HepG2 (cell line): Measurements from ENCODE around the gene HLCS. TPM values are rescaled to one million over a fixed set of nuclear protein-coding genes. Genes with fewer than 3 reads are reported as not detected.

Experiments
- ATAC-seq: fragments of 200-7000 bp; cut with Tn5 transposase; 3 replicates; pipeline ENCODE4 v1.9.1; 2020; ENCODE audit warnings: mild to moderate bottlenecking, moderate library complexity
- BruUV-seq: library from RNA; stranded (reverse); fragments of 400-500 nt; replicated peaks from 2 replicates; lab custom pipeline; 2021; lab: Mats Ljungman, UMichigan
- CTCF ChIA-PET: fragments of 300-600 bp; formaldehyde crosslinking; extraction: SDS; loops from one replicate; lab custom pipeline; 2021; ENCODE audit warnings: low total read pairs, inconsistent platforms, low intra/inter-chr PET ratio; lab: Yijun Ruan, JAX
- POLR2A ChIA-PET: fragments of 350-600 bp; sonication (Branson Sonifier 250); formaldehyde crosslinking; loops from one replicate; lab custom pipeline; 2020; ENCODE audit warnings: antibody characterized with exemption, inconsistent platforms; lab: Yijun Ruan, JAX
- DNase-seq: peaks from one replicate; pipeline ENCODE4 v3.0.0-alpha.2; 2015; ENCODE audit warnings: low spot score
- FAIRE-seq: peaks from 3 replicates; lab custom pipeline; 2011; peaks lifted over from hg19 to GRCh38; lab: Jason Lieb, UNC
- H2AFZ ChIP-seq: one replicate; pipeline ENCODE4 v1.6.1; 2011; ENCODE audit warnings: low read length, inconsistent platforms
- H3K27ac ChIP-seq: fragments of 300-600 bp; 3 replicates; pipeline ENCODE4 v1.8.0; 2011; ENCODE audit warnings: mixed run types, mild to moderate bottlenecking, mixed read lengths, low read length, inconsistent platforms; ENCODE audit not compliant: insufficient read depth; ENCODE audit errors: extremely low read length
- H3K27me3 ChIP-seq, 2 experiments: fragments of 200-600 bp in 1 of 2; 2 replicates in 1 of 2; 3 replicates in 1 of 2; pipeline versions ENCODE4 v1.6.0 to v1.8.0; 2011; ENCODE audit warnings: low read length in 2 of 2, mild to moderate bottlenecking in 2 of 2, moderate library complexity in 2 of 2, inconsistent platforms in 1 of 2; ENCODE audit not compliant: insufficient read depth in 2 of 2, control insufficient read depth in 1 of 2
- H3K36me3 ChIP-seq, 2 experiments: fragments of 200-600 bp in 1 of 2; replicated peaks in 1 of 2; 2 replicates in 1 of 2; 3 replicates in 1 of 2; pipeline versions ENCODE4 v1.5.1 to v1.8.0; 2011; ENCODE audit warnings: low read length in 2 of 2, inconsistent platforms in 1 of 2; ENCODE audit not compliant: insufficient read depth in 2 of 2, control insufficient read depth in 1 of 2
- H3K4me1 ChIP-seq: 2 replicates; pipeline ENCODE4 v1.5.1; 2012; ENCODE audit warnings: low read length, inconsistent platforms; ENCODE audit not compliant: insufficient read depth
- H3K4me2 ChIP-seq: 2 replicates; pipeline ENCODE4 v1.6.0; 2011; ENCODE audit warnings: low read depth, low read length, inconsistent platforms
- H3K4me3 ChIP-seq, 3 experiments: fragments of 200-600 bp in 1 of 3; sonication (generic), shearing (Covaris generic) in 1 of 3; replicated peaks in 1 of 3; 2 replicates each; pipeline ENCODE4 v1.5.1; 2011 to 2016; ENCODE audit warnings: low read length in 3 of 3, inconsistent platforms in 2 of 3, low read depth in 2 of 3, mild to moderate bottlenecking in 2 of 3, control low read depth in 1 of 3, mixed read lengths in 1 of 3; ENCODE audit not compliant: insufficient read depth in 1 of 3
- H3K79me2 ChIP-seq: one replicate; pipeline ENCODE4 v1.6.1; 2011; ENCODE audit warnings: low read length, inconsistent platforms; ENCODE audit not compliant: insufficient read depth
- H3K9ac ChIP-seq: 2 replicates; pipeline ENCODE4 v1.6.0; 2011; ENCODE audit warnings: mild to moderate bottlenecking, low read depth, low read length, inconsistent platforms; ENCODE audit not compliant: insufficient read depth
- H3K9me3 ChIP-seq: 2 replicates; pipeline ENCODE4 v1.5.1; 2012; ENCODE audit warnings: mild to moderate bottlenecking, low read length
- H4K20me1 ChIP-seq: 2 replicates; pipeline ENCODE4 v1.6.0; 2011; ENCODE audit warnings: inconsistent platforms, mild to moderate bottlenecking, low read length, moderate library complexity; ENCODE audit not compliant: insufficient read depth
- CEBPG ChIP-seq: IDR thresholded peaks from 2 replicates; pipeline ENCODE4 v1.6.1; 2016
- GFI1 ChIP-seq: sonication (generic); formaldehyde crosslinking; IDR thresholded peaks from 2 replicates; pipeline ENCODE4 v1.5.0; 2020; ENCODE audit warnings: missing genetic modification reagents, mild to moderate bottlenecking, borderline replicate concordance
- GTF2F1 ChIP-seq: fragments of 150-350 bp; IDR thresholded peaks from 2 replicates; pipeline ENCODE4 v1.6.1; 2014; ENCODE audit warnings: low read length
- HMG20A ChIP-seq: IDR thresholded peaks from 2 replicates; pipeline ENCODE4 v1.6.1; 2016; ENCODE audit warnings: borderline replicate concordance
- JUN ChIP-seq: sonication (generic); formaldehyde crosslinking; IDR thresholded peaks from 2 replicates; pipeline ENCODE4 v1.4.0; 2020; ENCODE audit warnings: mild to moderate bottlenecking, missing genetic modification reagents
- KMT2A ChIP-seq: sonication (generic); formaldehyde crosslinking; IDR thresholded peaks from 2 replicates; pipeline ENCODE4 v1.4.0; 2020; ENCODE audit warnings: missing genetic modification reagents
- MTF1 ChIP-seq: sonication (generic); formaldehyde crosslinking; IDR thresholded peaks from 2 replicates; pipeline ENCODE4 v1.5.0; 2020; ENCODE audit warnings: missing genetic modification reagents
- PITX1 ChIP-seq: sonication (generic); formaldehyde crosslinking; IDR thresholded peaks from 2 replicates; pipeline ENCODE4 v1.5.1; 2020; ENCODE audit warnings: mild to moderate bottlenecking, missing genetic modification reagents
- PREB ChIP-seq: sonication (generic); formaldehyde crosslinking; IDR thresholded peaks from 2 replicates; pipeline ENCODE4 v1.4.0; 2020; ENCODE audit warnings: missing genetic modification reagents
- TP53 ChIP-seq: sonication (generic); formaldehyde crosslinking; conservative IDR thresholded peaks from 2 replicates; pipeline ENCODE4 v1.4.0; 2020; ENCODE audit warnings: missing genetic modification reagents
- ZFAT ChIP-seq: sonication (generic); formaldehyde crosslinking; conservative IDR thresholded peaks from 2 replicates; pipeline ENCODE4 v1.8.1; 2023; ENCODE audit warnings: missing genetic modification reagents, inconsistent platforms
- ZIK1 ChIP-seq: sonication (generic); formaldehyde crosslinking; IDR thresholded peaks from 2 replicates; pipeline ENCODE4 v1.5.0; 2020; ENCODE audit warnings: mild to moderate bottlenecking, low read depth, missing genetic modification reagents, borderline replicate concordance
- ZKSCAN8 ChIP-seq: IDR thresholded peaks from 2 replicates; pipeline ENCODE4 v1.6.1; 2016; ENCODE audit warnings: borderline replicate concordance, missing genetic modification reagents, missing compliant biosample characterization
- ZNF12 ChIP-seq: sonication (generic); formaldehyde crosslinking; IDR thresholded peaks from 2 replicates; pipeline ENCODE4 v1.5.0; 2020; ENCODE audit warnings: missing genetic modification reagents
- ZNF558 ChIP-seq: sonication (generic); formaldehyde crosslinking; IDR thresholded peaks from 2 replicates; pipeline ENCODE4 v1.9.0; 2022; ENCODE audit warnings: mild to moderate bottlenecking, missing genetic modification reagents, borderline replicate concordance
- ZNF720 ChIP-seq: sonication (generic); formaldehyde crosslinking; IDR thresholded peaks from 2 replicates; pipeline ENCODE4 v1.4.0; 2020; ENCODE audit warnings: missing genetic modification reagents
- ZNF83 ChIP-seq: sonication (generic); formaldehyde crosslinking; IDR thresholded peaks from 2 replicates; pipeline ENCODE4 v1.4.0; 2020; ENCODE audit warnings: missing genetic modification reagents, mild to moderate bottlenecking, borderline replicate concordance
- WGBS: methylation state at CpG from one replicate; pipeline ENCODE4 v1.1.6; 2017; ENCODE audit warnings: low lambda C conversion rate; 5-methylcytosine and 5-hydroxymethylcytosine counted together
- in situ Hi-C: cut with HindIII; loops from 2 replicates; pipeline ENCODE4 v1.10.0; 2017; ENCODE audit warnings: low pct_unique_long_range_greater_than_20kb; ENCODE audit not compliant: extremely low pct_ligation_motif_present
- intact Hi-C: fragments of 100-400 bp; cut with micrococcal nuclease; formaldehyde crosslinking; loops from one replicate; pipeline ENCODE4 v1.10.0; 2022; ENCODE audit not compliant: unreplicated experiment
- polyA plus RNA-seq, 8 experiments: library from polyadenylated mRNA; depleted of rRNA in 3 of 8; stranded (reverse) in 7 of 8; unstranded in 1 of 8; fragments of >200 nt; fragmentation: Illumina TruSeq in 4 of 8; extraction: Trizol in 4 of 8; gene quantifications; 2 replicates each; pipeline versions ENCODE4 v1.2.1 to v1.2.3, GENCODE V29; 2011 to 2016; ENCODE audit warnings: low read depth in 4 of 8, missing spikeins in 1 of 8, mixed read lengths in 1 of 8; ENCODE audit not compliant: insufficient read depth in 1 of 8
- total RNA-seq, 5 experiments: library from RNA; depleted of rRNA; stranded (reverse); fragments of >200 nt; fragmentation: Illumina TruSeq; extraction: Trizol; gene quantifications; 2 replicates each; pipeline ENCODE4 v1.2.3, GENCODE V29; 2016; ENCODE audit warnings: low read depth in 1 of 5

Gene HLCS
- total and polyA plus RNA-seq, 2 of the 13 experiments (the other 11 are each of a cell fraction or from before 2014, with no cell fraction given) = 7.9 to 12.3 TPM

DNA sequence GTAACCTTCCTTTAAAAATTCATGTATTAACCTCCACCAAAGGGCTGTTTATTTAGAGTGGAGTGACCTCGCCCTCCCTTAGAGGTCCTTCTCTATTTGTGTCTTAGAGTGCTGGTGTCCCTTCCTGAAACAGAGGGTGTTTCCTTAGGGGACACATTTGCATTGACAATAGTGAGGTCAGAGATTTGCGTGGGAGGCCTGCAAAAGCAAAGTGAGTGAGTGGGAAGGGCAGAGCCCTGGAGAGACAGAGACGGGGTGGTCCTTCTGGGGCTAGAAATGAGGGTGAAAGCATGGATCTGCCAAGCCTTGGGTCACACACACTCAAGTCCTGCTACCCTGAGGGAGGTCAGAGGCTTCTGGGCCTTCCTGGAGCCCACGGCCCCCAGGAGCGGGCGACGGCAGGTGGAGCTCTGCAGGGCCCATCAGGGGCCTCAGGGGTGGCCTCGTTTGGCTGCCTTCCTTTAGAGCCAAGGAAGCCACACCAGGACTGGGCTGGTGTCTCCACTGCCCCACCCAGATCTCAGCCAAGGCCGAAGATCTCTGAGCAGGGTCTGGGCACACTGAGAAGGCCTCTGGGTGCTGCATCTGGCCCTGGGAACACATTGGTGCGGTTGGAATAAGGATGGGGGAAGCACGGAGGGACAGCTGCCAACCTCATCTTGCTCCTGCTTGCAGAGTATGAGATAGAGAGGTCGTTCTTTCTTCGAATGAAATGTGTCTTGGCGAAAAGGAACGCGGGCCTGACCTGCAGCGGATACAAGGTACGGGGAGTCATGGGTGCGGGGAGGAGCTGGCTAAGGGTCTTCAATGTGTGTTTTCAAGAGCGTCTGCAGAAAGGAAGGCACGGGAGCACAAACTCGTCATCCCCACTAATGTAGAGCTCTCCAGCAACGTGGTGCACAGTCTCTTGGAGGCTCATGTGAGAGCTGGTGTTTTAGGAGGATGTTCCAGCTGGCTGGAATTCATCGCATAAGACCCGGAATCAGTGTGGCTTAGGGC, 243.8 kb downstream of the HLCS start:
- no peak overlapping the region for H2AFZ ChIP-seq
- no peaks in the 10 kb centered on the region; a peak in 1 of 5 replicates for H3K27me3 ChIP-seq
- ChIA-PET POLR2A (no interaction called here), CTCF (no interaction called here)
- no peak for DNase-seq
- H3K36me3 ChIP-seq = no peaks in the 10 kb centered on the region
- no peak overlapping the region for H3K4me3 ChIP-seq
- no peak overlapping the region for H3K9ac ChIP-seq
- no peak overlapping the region for H3K27ac ChIP-seq
- 74% methylated on average over 18 of the region's 25 CpGs for WGBS
- FAIRE-seq = no peak
- in situ Hi-C loops (no loop called here), intact Hi-C loops (no loop called here)
- peaks cover 16% of the 10 kb centered on the region for H3K4me1 ChIP-seq
- H3K4me2 ChIP-seq = no peak overlapping the region
- BruUV-seq = no TSS peak
- TF ChIP-seq ZIK1 (CRISPR knock-in tag) (no peak), KMT2A (no peak), TP53 (no peak), ZNF558 (CRISPR knock-in tag) (no peak), ZNF83 (CRISPR knock-in tag) (no peak), JUN (CRISPR knock-in tag) (no peak), ZNF12 (CRISPR knock-in tag) (no peak), MTF1 (no peak), ZNF720 (CRISPR knock-in tag) (no peak), CEBPG (CRISPR knock-in tag) (no peak), PREB (no peak), GTF2F1 (no peak), PITX1 (no peak), HMG20A (no peak), GFI1 (no peak), ZFAT (CRISPR knock-in tag) (no peak), ZKSCAN8 (CRISPR knock-in tag) (no peak)
- H3K9me3 ChIP-seq = no peaks in the 10 kb centered on the region
- no peak for ATAC-seq
- no peaks in the 10 kb centered on the region for H4K20me1 ChIP-seq
- no peaks in the 10 kb centered on the region for H3K79me2 ChIP-seq
